Measurements from ENCODE around the gene BANK1.

BANK1 gene

GRCh38 chr4:101790521-101791181 is at the start of gene BANK1:
TSS of gene BANK1 (plus strand) at chr4:101790730. CDS start at chr4:101790881, 151 bp downstream.
- no peak for DNase-seq (ENCODE audit: low read depth)

- no peak for DNase-seq (ENCODE audit: low read depth)
These were observed 36.8 kb upstream of the BANK1 start for GRCh38 chr4:101753721-101754120.

GRCh38 chr4:101756181-101756580 is 34.3 kb upstream of the BANK1 start:
- no peak for DNase-seq (ENCODE audit: low read depth)

GRCh38 chr4:101761405-101761804 is 29.1 kb upstream of the BANK1 start:
- no peak for DNase-seq (ENCODE audit: low read depth)

- no peak for DNase-seq (ENCODE audit: low read depth)
These were observed 28.5 kb upstream of the BANK1 start for GRCh38 chr4:101762025-101762424.

GRCh38 chr4:101762534-101762933 is 28.0 kb upstream of the BANK1 start:
- no peak for DNase-seq (ENCODE audit: low read depth)

- DNase-seq (ENCODE audit: low read depth), result no peak
These were observed 27.0 kb upstream of the BANK1 start for GRCh38 chr4:101763576-101763975.

- DNase-seq (ENCODE audit: low read depth), result no peak
These were observed 15.7 kb upstream of the BANK1 start for GRCh38 chr4:101774807-101775206.

GRCh38 chr4:101777431-101777830 is 13.1 kb upstream of the BANK1 start:
- DNase-seq (ENCODE audit: low read depth), result no peak

- DNase-seq (ENCODE audit: low read depth), result no peak
These were observed 10.2 kb upstream of the BANK1 start for GRCh38 chr4:101780284-101780683.

GRCh38 chr4:101782546-101782945 is 8.0 kb upstream of the BANK1 start:
- no peak for DNase-seq (ENCODE audit: low read depth)

GRCh38 chr4:101784957-101785356 is 5.6 kb upstream of the BANK1 start:
- no peak for DNase-seq (ENCODE audit: low read depth)

- no peak for DNase-seq (ENCODE audit: low read depth)
These were observed 5.0 kb upstream of the BANK1 start for GRCh38 chr4:101785486-101785885.

- no peak for DNase-seq (ENCODE audit: low read depth)
These were observed 2.7 kb upstream of the BANK1 start for GRCh38 chr4:101787701-101788316.

GRCh38 chr4:101791182-101791558 is 640 bp downstream of the BANK1 start:
- no peak for DNase-seq (ENCODE audit: low read depth)

- DNase-seq (ENCODE audit: low read depth), result no peak
These were observed 1.6 kb downstream of the BANK1 start for GRCh38 chr4:101792056-101792590.

- no peak for DNase-seq (ENCODE audit: low read depth)
These were observed 2.9 kb downstream of the BANK1 start for GRCh38 chr4:101793397-101793796.

- DNase-seq (ENCODE audit: low read depth), result no peak
These were observed 4.3 kb downstream of the BANK1 start for GRCh38 chr4:101794806-101795205.

GRCh38 chr4:101795704-101796103 is 5.2 kb downstream of the BANK1 start:
- no peak for DNase-seq (ENCODE audit: low read depth)

- DNase-seq (ENCODE audit: low read depth), result no peak
These were observed 11.4 kb downstream of the BANK1 start for GRCh38 chr4:101801958-101802357.

GRCh38 chr4:101806914-101807313 is 16.4 kb downstream of the BANK1 start:
- DNase-seq (ENCODE audit: low read depth), result no peak

GRCh38 chr4:101807351-101807750 is 16.8 kb downstream of the BANK1 start:
- no peak for DNase-seq (ENCODE audit: low read depth)

GRCh38 chr4:101813604-101814003 is 23.1 kb downstream of the BANK1 start:
- no peak for DNase-seq (ENCODE audit: low read depth)

- DNase-seq (ENCODE audit: low read depth), result no peak
These were observed 27.8 kb downstream of the BANK1 start for GRCh38 chr4:101818362-101818761.

Data from CMK (cell line).